K562 (cell line): ENCODE data around the gene SDR9C7. TPM values are rescaled to one million over a fixed set of nuclear protein-coding genes. Genes with fewer than 3 reads are reported as not detected.
"Not testable (repeated sequence)": the region's sequence is repeated elsewhere in the genome, so short reads cannot be mapped to it uniquely, and the experiment has no call there.

Experiments used
- ATAC-seq: fragments of 200-7000 bp; cut with Tn5 transposase; 3 replicates; pipeline ENCODE4 v1.9.1; 2020; ENCODE audit warnings: moderate library complexity
- BruUV-seq: library from RNA; stranded (reverse); fragments of 400-500 nt; replicated peaks from 2 replicates; lab custom pipeline; 2021; lab: Mats Ljungman, UMichigan
- CTCF ChIA-PET: fragments of 300-600 bp; formaldehyde crosslinking; extraction: SDS; loops from one replicate; lab custom pipeline; 2021; ENCODE audit warnings: low intra/inter-chr PET ratio; lab: Yijun Ruan, JAX
- POLR2A ChIA-PET: fragments of 300-600, 350-650 bp; sonication (Branson Sonifier 250); formaldehyde crosslinking; extraction: SDS; loops from one replicate; lab custom pipeline; 2021; ENCODE audit warnings: antibody characterized with exemption, inconsistent platforms; lab: Yijun Ruan, JAX
- DNase-seq, 4 experiments: peaks; one replicate each; pipeline versions ENCODE4 v3.0.0 to v3.0.0-alpha.2; 2011 to 2018; ENCODE audit warnings: low spot score in 3 of 4, mixed read lengths in 3 of 4; ENCODE audit errors: extremely low read depth in 1 of 4
- FAIRE-seq: peaks from 2 replicates; lab custom pipeline; 2011; peaks lifted over from hg19 to GRCh38; lab: Jason Lieb, UNC
- H2AFZ ChIP-seq: 2 replicates; pipeline ENCODE4 v1.6.0; 2011; ENCODE audit warnings: low read depth, low read length, control low read depth, inconsistent platforms
- H3K27ac ChIP-seq: fragments of 200-600 bp; 3 replicates; pipeline ENCODE4 v1.8.0; 2011; ENCODE audit warnings: low read depth, mild to moderate bottlenecking, control low read depth, inconsistent platforms, low read length, moderate library complexity, mixed read lengths; ENCODE audit errors: extremely low read depth
- H3K27me3 ChIP-seq, 2 experiments: fragments of 300-600 bp in 1 of 2; 2 replicates in 1 of 2; 3 replicates in 1 of 2; pipeline versions ENCODE4 v1.6.0 to v1.8.0; 2011; ENCODE audit warnings: inconsistent platforms in 2 of 2, low read length in 2 of 2, mild to moderate bottlenecking in 1 of 2, mixed read lengths in 1 of 2, moderate library complexity in 1 of 2; ENCODE audit not compliant: control insufficient read depth in 2 of 2, insufficient read depth in 2 of 2
- H3K36me3 ChIP-seq: fragments of 300-600 bp; 3 replicates; pipeline ENCODE4 v1.8.0; 2011; ENCODE audit warnings: mild to moderate bottlenecking, low read length, inconsistent platforms; ENCODE audit not compliant: control insufficient read depth, insufficient read depth
- H3K4me1 ChIP-seq, 2 experiments: fragments of 200-600 bp in 1 of 2; replicated peaks in 1 of 2; 2 replicates in 1 of 2; 3 replicates in 1 of 2; pipeline versions ENCODE4 v1.5.1 to v1.8.0; 2011; ENCODE audit warnings: inconsistent platforms in 2 of 2, low read length in 2 of 2, mild to moderate bottlenecking in 1 of 2, mixed read lengths in 1 of 2, moderate library complexity in 1 of 2; ENCODE audit not compliant: control insufficient read depth in 2 of 2, insufficient read depth in 2 of 2
- H3K4me2 ChIP-seq: 2 replicates; pipeline ENCODE4 v1.6.1; 2011; ENCODE audit warnings: low read length, control low read depth, inconsistent platforms, mixed read lengths; ENCODE audit not compliant: insufficient read depth
- H3K4me3 ChIP-seq: fragments of 200-600 bp; sonication (generic), shearing (Covaris generic); 2 replicates; pipeline ENCODE4 v1.5.1; 2016; ENCODE audit warnings: control low read depth, inconsistent platforms
- H3K79me2 ChIP-seq: fragments of 200-600 bp; 3 replicates; pipeline ENCODE4 v1.8.0; 2011; ENCODE audit warnings: low read length, inconsistent platforms; ENCODE audit not compliant: control insufficient read depth, insufficient read depth
- H3K9ac ChIP-seq, 2 experiments: 2 replicates each; pipeline versions ENCODE4 v1.6.0 to v1.6.1; 2011; ENCODE audit warnings: low read depth in 2 of 2, low read length in 2 of 2, control low read depth in 1 of 2, inconsistent platforms in 1 of 2, mild to moderate bottlenecking in 1 of 2, mixed read lengths in 1 of 2; ENCODE audit not compliant: insufficient read depth in 1 of 2
- H3K9me1 ChIP-seq: one replicate; pipeline ENCODE4 v1.6.0; 2011; ENCODE audit warnings: inconsistent platforms, mild to moderate bottlenecking, low read length, moderate library complexity; ENCODE audit not compliant: control insufficient read depth, insufficient read depth
- H3K9me3 ChIP-seq: replicated peaks from 2 replicates; pipeline ENCODE4 v1.5.1; 2011; ENCODE audit warnings: low read depth, low read length, inconsistent platforms; ENCODE audit not compliant: control insufficient read depth, insufficient read depth
- H4K20me1 ChIP-seq: replicated peaks from 2 replicates; pipeline ENCODE4 v1.6.1; 2011; ENCODE audit warnings: low read length, inconsistent platforms, mixed read lengths; ENCODE audit not compliant: control insufficient read depth, insufficient read depth
- CBX1 ChIP-seq: sonication (generic); IDR thresholded peaks from 2 replicates; pipeline ENCODE4 v1.6.1; 2016; ENCODE audit warnings: antibody characterized with exemption, low read depth, mild to moderate bottlenecking
- CBX3 ChIP-seq, 2 experiments: IDR thresholded peaks; 1 replicate in 1 of 2; 2 replicates in 1 of 2; pipeline ENCODE4 v1.6.1; 2012; ENCODE audit warnings: inconsistent platforms in 2 of 2, low read length in 2 of 2, borderline replicate concordance in 1 of 2, control low read depth in 1 of 2
- CBX5 ChIP-seq: IDR thresholded peaks from 2 replicates; pipeline ENCODE4 v1.6.1; 2014; ENCODE audit warnings: low read depth, borderline replicate concordance
- EP300 ChIP-seq: IDR thresholded peaks from 2 replicates; pipeline ENCODE4 v1.6.1; 2012; ENCODE audit warnings: low read length, improper control_type of control experiment
- MTA3 ChIP-seq: fragments of 450-650 bp; formaldehyde crosslinking; IDR thresholded peaks from 2 replicates; pipeline ENCODE4 v1.6.1; 2017; ENCODE audit warnings: mild to moderate bottlenecking, borderline replicate concordance
- TRIM24 ChIP-seq, 2 experiments: fragments of 450-650 bp; IDR thresholded peaks; 2 replicates each; pipeline ENCODE4 v1.6.1; 2016
- TRIM28 ChIP-seq: fragments of 450-650 bp; IDR thresholded peaks from 2 replicates; pipeline ENCODE4 v1.6.1; 2017
- ZEB2 ChIP-seq: fragments of 450-650 bp; IDR thresholded peaks from 2 replicates; pipeline ENCODE4 v1.6.1; 2016
- WGBS: fragments of 100-300 bp; shearing (Covaris generic); methylation state at CpG from one replicate; pipeline ENCODE4 v1.1.6; 2016; ENCODE audit warnings: low coverage, mixed read lengths; ENCODE audit not compliant: insufficient coverage; ENCODE audit errors: missing lambda C conversion rate; 5-methylcytosine and 5-hydroxymethylcytosine counted together
- in situ Hi-C: fragments of 300-500 bp; cut with MboI; formaldehyde crosslinking; loops from 4 replicates; pipeline ENCODE4 v1.15.0; 2018; ENCODE audit warnings: inconsistent platforms, mixed read lengths
- intact Hi-C: fragments of 100-400 bp; cut with micrococcal nuclease; formaldehyde crosslinking; loops from 2 replicates; pipeline ENCODE4 v1.14.2; 2022
- polyA plus RNA-seq, 8 experiments: library from polyadenylated mRNA; depleted of rRNA in 4 of 8; stranded (reverse) in 5 of 8; unstranded in 3 of 8; fragments of >200 nt; fragmentation: Nextera tagmentation in 2 of 8; fragmentation: Illumina TruSeq in 1 of 8; extraction: Ambion mirVana in 2 of 8; extraction: Trizol in 1 of 8; gene quantifications; 2 replicates each; pipeline versions ENCODE4 v1.2.1 to v1.2.3, GENCODE V29; 2011 to 2014; ENCODE audit warnings: inconsistent platforms in 1 of 8, missing spikeins in 1 of 8
- total RNA-seq, 7 experiments: library from RNA; depleted of rRNA in 6 of 7; stranded (reverse); fragments of >200 nt in 6 of 7; fragmentation: Illumina TruSeq in 2 of 7; extraction: Trizol in 2 of 7; gene quantifications; 2 replicates each; pipeline versions ENCODE4 v1.2.1 to v1.2.3, GENCODE V29; 2011 to 2021; ENCODE audit warnings: low replicate concordance in 1 of 7
- TF ChIP-seq, protein P1 (sequence below), 2 experiments: fragments of 450-650 bp; formaldehyde crosslinking in 1 of 2; IDR thresholded peaks; 2 replicates each; pipeline versions ENCODE4 v1.4.0 to v1.6.1; 2014 to 2020; ENCODE audit warnings: mild to moderate bottlenecking in 2 of 2, borderline replicate concordance in 1 of 2, low read depth in 1 of 2
- TF ChIP-seq, protein P2 (sequence below): fragments of 450-650 bp; IDR thresholded peaks from 2 replicates; pipeline ENCODE4 v1.6.1; 2018; ENCODE audit warnings: mild to moderate bottlenecking, low read depth; ENCODE audit not compliant: partially characterized antibody

Gene SDR9C7
- total and polyA plus RNA-seq, 9 of the 15 experiments (the other 6 are each of a cell fraction or from before 2014, with no cell fraction given): 0.04 to 0.59 (median 0.06) TPM; not detected in 6

DNA sequence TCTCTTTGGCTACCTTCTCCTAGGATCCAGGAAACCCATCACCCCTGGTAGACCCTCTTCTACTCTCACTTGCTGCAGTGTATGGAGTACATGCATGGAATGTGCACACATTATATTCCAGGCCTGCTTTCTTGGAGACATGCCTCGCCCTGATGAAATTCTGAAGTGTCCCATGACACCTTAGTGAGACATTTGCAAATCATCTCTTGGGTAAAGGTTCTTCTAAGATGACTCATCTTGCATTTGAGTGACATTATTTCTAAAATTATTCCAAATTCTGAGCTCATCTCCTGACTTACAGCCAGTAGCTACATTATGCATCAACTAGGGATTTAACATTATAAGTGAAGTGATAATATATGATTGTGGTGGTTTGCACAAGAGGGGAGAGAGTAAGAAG is 49.8 kb downstream of the SDR9C7 start (continued):
- TF ChIP-seq, protein P1, sequence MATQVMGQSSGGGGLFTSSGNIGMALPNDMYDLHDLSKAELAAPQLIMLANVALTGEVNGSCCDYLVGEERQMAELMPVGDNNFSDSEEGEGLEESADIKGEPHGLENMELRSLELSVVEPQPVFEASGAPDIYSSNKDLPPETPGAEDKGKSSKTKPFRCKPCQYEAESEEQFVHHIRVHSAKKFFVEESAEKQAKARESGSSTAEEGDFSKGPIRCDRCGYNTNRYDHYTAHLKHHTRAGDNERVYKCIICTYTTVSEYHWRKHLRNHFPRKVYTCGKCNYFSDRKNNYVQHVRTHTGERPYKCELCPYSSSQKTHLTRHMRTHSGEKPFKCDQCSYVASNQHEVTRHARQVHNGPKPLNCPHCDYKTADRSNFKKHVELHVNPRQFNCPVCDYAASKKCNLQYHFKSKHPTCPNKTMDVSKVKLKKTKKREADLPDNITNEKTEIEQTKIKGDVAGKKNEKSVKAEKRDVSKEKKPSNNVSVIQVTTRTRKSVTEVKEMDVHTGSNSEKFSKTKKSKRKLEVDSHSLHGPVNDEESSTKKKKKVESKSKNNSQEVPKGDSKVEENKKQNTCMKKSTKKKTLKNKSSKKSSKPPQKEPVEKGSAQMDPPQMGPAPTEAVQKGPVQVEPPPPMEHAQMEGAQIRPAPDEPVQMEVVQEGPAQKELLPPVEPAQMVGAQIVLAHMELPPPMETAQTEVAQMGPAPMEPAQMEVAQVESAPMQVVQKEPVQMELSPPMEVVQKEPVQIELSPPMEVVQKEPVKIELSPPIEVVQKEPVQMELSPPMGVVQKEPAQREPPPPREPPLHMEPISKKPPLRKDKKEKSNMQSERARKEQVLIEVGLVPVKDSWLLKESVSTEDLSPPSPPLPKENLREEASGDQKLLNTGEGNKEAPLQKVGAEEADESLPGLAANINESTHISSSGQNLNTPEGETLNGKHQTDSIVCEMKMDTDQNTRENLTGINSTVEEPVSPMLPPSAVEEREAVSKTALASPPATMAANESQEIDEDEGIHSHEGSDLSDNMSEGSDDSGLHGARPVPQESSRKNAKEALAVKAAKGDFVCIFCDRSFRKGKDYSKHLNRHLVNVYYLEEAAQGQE (IDR thresholded peaks at IDR 0.05; ENCODE audit: borderline replicate concordance): no peak
- TF ChIP-seq, protein P1 (CRISPR knock-in tag; IDR thresholded peaks at IDR 0.05; ENCODE audit: low read depth): no peak
- TF ChIP-seq, all 486 proteins: peak for 1

DNA sequence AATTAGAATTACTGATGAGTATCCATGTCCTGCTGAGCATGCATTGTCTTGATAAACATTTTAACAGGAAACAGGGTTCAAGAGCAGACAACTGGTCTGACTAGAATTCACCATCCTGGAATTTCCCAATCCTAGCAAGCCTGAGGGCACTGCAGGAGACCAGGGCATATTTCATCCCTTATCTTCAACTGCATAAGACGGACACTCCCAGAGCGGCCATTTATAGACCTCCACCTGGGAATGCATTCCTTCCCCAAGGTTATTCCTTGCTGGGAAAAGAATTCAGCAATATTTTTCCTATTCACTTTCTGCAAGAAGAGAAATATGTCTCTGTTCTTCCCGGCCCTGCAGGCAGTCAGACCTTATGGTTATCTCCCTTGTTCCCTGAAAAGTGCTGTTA is 51.8 kb downstream of the SDR9C7 start:
- intact Hi-C loops, ATAC-seq, H3K9ac ChIP-seq, H3K9me3 ChIP-seq, H3K4me2 ChIP-seq, DNase-seq, FAIRE-seq, H3K36me3 ChIP-seq, BruUV-seq, H4K20me1 ChIP-seq, H3K9me1 ChIP-seq, H3K27me3 ChIP-seq, H3K4me3 ChIP-seq, H2AFZ ChIP-seq, H3K79me2 ChIP-seq, H3K27ac ChIP-seq, in situ Hi-C loops, CTCF ChIA-PET: not testable (repeated sequence)
- 42% methylated on average over 3 of the region's 3 CpGs for WGBS
- TF ChIP-seq CBX1: peak; percentile 52; the same call in 1 of the 2 replicates
- TF ChIP-seq ZEB2: 0 out of 2 replicates have a peak, but pooled peaks have one; percentile 27
- peak in 1 of 2 experiments; percentile 80; a peak in 1 of 3 replicates for TF ChIP-seq CBX3 (IDR thresholded peaks at IDR 0.05; ENCODE audit: borderline replicate concordance in 1 of 2, low read length in 2 of 2)
- TF ChIP-seq MTA3: 0 out of 2 replicates have a peak, but pooled peaks have one; percentile 22
- peak; percentile 87; the same call in 1 of the 2 replicates for TF ChIP-seq CBX5
- TF ChIP-seq TRIM28: peak; percentile 84
- TF ChIP-seq EP300: peak; percentile 24; the same call in 1 of the 2 replicates
- TF ChIP-seq, protein P2, sequence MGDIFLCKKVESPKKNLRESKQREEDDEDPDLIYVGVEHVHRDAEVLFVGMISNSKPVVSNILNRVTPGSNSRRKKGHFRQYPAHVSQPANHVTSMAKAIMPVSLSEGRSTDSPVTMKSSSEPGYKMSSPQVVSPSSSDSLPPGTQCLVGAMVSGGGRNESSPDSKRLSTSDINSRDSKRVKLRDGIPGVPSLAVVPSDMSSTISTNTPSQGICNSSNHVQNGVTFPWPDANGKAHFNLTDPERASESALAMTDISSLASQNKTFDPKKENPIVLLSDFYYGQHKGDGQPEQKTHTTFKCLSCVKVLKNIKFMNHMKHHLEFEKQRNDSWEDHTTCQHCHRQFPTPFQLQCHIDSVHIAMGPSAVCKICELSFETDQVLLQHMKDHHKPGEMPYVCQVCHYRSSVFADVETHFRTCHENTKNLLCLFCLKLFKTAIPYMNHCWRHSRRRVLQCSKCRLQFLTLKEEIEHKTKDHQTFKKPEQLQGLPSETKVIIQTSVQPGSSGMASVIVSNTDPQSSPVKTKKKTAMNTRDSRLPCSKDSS: peak; percentile 71
- peak in 1 of 2 experiments; percentile 48; a peak in 1 of 4 replicates for TF ChIP-seq TRIM24 (IDR thresholded peaks at IDR 0.05)
- H3K4me1 ChIP-seq: peaks cover 10 to 15% of the 10 kb centered on the region in 2 experiments
- POLR2A ChIA-PET: interaction anchor here (1.1 kb wide), 1 partner anchor 10 kb away, joined by 3 read pairs; no protein-coding TSS in a partner anchor
